GM23338 (cell line): ENCODE data around the gene TASOR2. TPM values are rescaled to one million over a fixed set of nuclear protein-coding genes. Genes with fewer than 3 reads are reported as not detected.

ENCODE experiments used
- ATAC-seq: fragments of 200-7000 bp; cut with Tn5 transposase; 3 replicates; pipeline ENCODE4 v1.9.1; 2020
- DNase-seq: peaks from one replicate; pipeline ENCODE4 v3.0.0-alpha.2; 2015; ENCODE audit warnings: low spot score
- H2AFZ ChIP-seq: fragments of 200-600 bp; sonication (generic); 2 replicates; pipeline ENCODE4 v1.8.0; 2016; ENCODE audit warnings: antibody characterized with exemption, mild to moderate bottlenecking, moderate library complexity
- H3F3A ChIP-seq: fragments of 200-600 bp; sonication (generic); replicated peaks from 2 replicates; pipeline ENCODE4 v1.8.0; 2017; ENCODE audit warnings: antibody characterized with exemption, mixed run types, low read depth
- H3K27ac ChIP-seq: fragments of 200-600 bp; sonication (generic); 2 replicates; pipeline ENCODE4 v1.6.1; 2016; ENCODE audit warnings: low read depth
- H3K27me3 ChIP-seq: fragments of 200-600 bp; sonication (generic); 2 replicates; pipeline ENCODE4 v1.8.0; 2016; ENCODE audit warnings: mild to moderate bottlenecking, mixed run types, moderate library complexity; ENCODE audit not compliant: insufficient read depth
- H3K36me3 ChIP-seq: fragments of 200-600 bp; sonication (generic); 2 replicates; pipeline ENCODE4 v1.8.0; 2016; ENCODE audit warnings: mild to moderate bottlenecking; ENCODE audit not compliant: insufficient read depth
- H3K4me1 ChIP-seq: fragments of 200-600 bp; sonication (generic); 2 replicates; pipeline ENCODE4 v1.8.0; 2016; ENCODE audit warnings: mild to moderate bottlenecking, moderate library complexity; ENCODE audit not compliant: insufficient read depth
- H3K4me2 ChIP-seq: fragments of 200-600 bp; sonication (generic); 2 replicates; pipeline ENCODE4 v1.7.1; 2017; ENCODE audit warnings: mixed run types
- H3K4me3 ChIP-seq: fragments of 200-600 bp; sonication (generic); 2 replicates; pipeline ENCODE4 v1.6.1; 2016; ENCODE audit warnings: mixed run types
- H3K79me2 ChIP-seq: fragments of 200-600 bp; sonication (generic); replicated peaks from 2 replicates; pipeline ENCODE4 v1.8.0; 2017; ENCODE audit warnings: mild to moderate bottlenecking; ENCODE audit not compliant: insufficient read depth
- H3K9me2 ChIP-seq: fragments of 200-600 bp; sonication (generic); 2 replicates; pipeline ENCODE4 v1.8.0; 2017; ENCODE audit not compliant: insufficient read depth
- H4K20me1 ChIP-seq: fragments of 200-600 bp; sonication (generic); replicated peaks from 2 replicates; pipeline ENCODE4 v1.8.0; 2017; ENCODE audit warnings: mild to moderate bottlenecking; ENCODE audit not compliant: insufficient read depth
- H3K27ac Mint-ChIP-seq: 2 replicates; pipeline ENCODE4 v1.8.0; 2020; ENCODE audit warnings: inconsistent platforms, mild to moderate bottlenecking, moderate library complexity, mixed read lengths
- H3K27me3 Mint-ChIP-seq: 3 replicates; pipeline ENCODE4 v1.8.0; 2022; ENCODE audit warnings: low read depth, mild to moderate bottlenecking, moderate library complexity, mixed read lengths, inconsistent platforms; ENCODE audit not compliant: insufficient read depth, poor library complexity
- H3K36me3 Mint-ChIP-seq: 3 replicates; pipeline ENCODE4 v1.8.0; 2021; ENCODE audit warnings: low read depth, mild to moderate bottlenecking, inconsistent platforms, moderate library complexity, mixed read lengths
- H3K4me1 Mint-ChIP-seq: 3 replicates; pipeline ENCODE4 v1.8.0; 2020; ENCODE audit warnings: mild to moderate bottlenecking, inconsistent platforms, mixed read lengths
- H3K4me3 Mint-ChIP-seq: 3 replicates; pipeline ENCODE4 v1.8.0; 2021; ENCODE audit warnings: moderate library complexity, mild to moderate bottlenecking, inconsistent platforms, mixed read lengths
- H3K9me3 Mint-ChIP-seq: 3 replicates; pipeline ENCODE4 v1.8.0; 2020; ENCODE audit warnings: moderate library complexity, mild to moderate bottlenecking, inconsistent platforms, mixed read lengths
- CREB1 ChIP-seq: fragments of 250-450 bp; sonication (Bioruptor Pico); IDR thresholded peaks from 2 replicates; pipeline ENCODE4 v1.5.0; 2020; ENCODE audit warnings: low read depth, mild to moderate bottlenecking, moderate library complexity
- CTCF ChIP-seq, 2 experiments: fragments of 200-600 bp in 1 of 2; sonication (generic) in 1 of 2; conservative IDR thresholded peaks; 2 replicates each; pipeline versions ENCODE4 v1.5.1 to v1.6.1; 2016 to 2017; ENCODE audit warnings: antibody characterized with exemption in 2 of 2, low read depth in 2 of 2, mild to moderate bottlenecking in 2 of 2, moderate library complexity in 1 of 2
- ETS1 ChIP-seq: IDR thresholded peaks from 2 replicates; pipeline ENCODE4 v1.6.1; 2016; ENCODE audit warnings: antibody characterized with exemption
- EZH2 ChIP-seq: fragments of 200-600 bp; sonication (generic); IDR thresholded peaks from one replicate; pipeline ENCODE4 v1.8.0; 2017; ENCODE audit warnings: antibody characterized with exemption, mild to moderate bottlenecking, low read depth; ENCODE audit not compliant: unreplicated experiment
- JUNB ChIP-seq: IDR thresholded peaks from one replicate; pipeline ENCODE4 v1.6.1; 2016; ENCODE audit warnings: antibody characterized with exemption; ENCODE audit not compliant: unreplicated experiment
- NANOG ChIP-seq: IDR thresholded peaks from 2 replicates; pipeline ENCODE4 v1.6.1; 2016; ENCODE audit warnings: antibody characterized with exemption, borderline replicate concordance
- POLR2AphosphoS5 ChIP-seq: IDR thresholded peaks from 2 replicates; pipeline ENCODE4 v1.6.1; 2016; ENCODE audit warnings: antibody characterized with exemption, low read depth
- ZNF331 ChIP-seq: fragments of 250-450 bp; sonication (Bioruptor Pico); IDR thresholded peaks from 2 replicates; pipeline ENCODE4 v1.5.0; 2020; ENCODE audit warnings: low read depth, mild to moderate bottlenecking, moderate library complexity
- ZNF462 ChIP-seq: fragments of 250-450 bp; sonication (Bioruptor Pico); IDR thresholded peaks from 2 replicates; pipeline ENCODE4 v1.5.0; 2020; ENCODE audit warnings: mild to moderate bottlenecking, moderate library complexity
- polyA plus RNA-seq: library from polyadenylated mRNA; unstranded; fragments of >200 nt; fragmentation: Nextera tagmentation; extraction: Ambion mirVana; gene quantifications from 2 replicates; pipeline ENCODE4 v1.2.1, GENCODE V29; 2016
- total RNA-seq: library from RNA; depleted of rRNA; stranded (reverse); fragments of >200 nt; shearing (Covaris generic); gene quantifications from 2 replicates; pipeline ENCODE4 v1.2.3, GENCODE V29; 2014

Gene TASOR2
- total and polyA plus RNA-seq, 2 experiments from 2014 or later: 45.2 to 110 TPM

- H3K4me2 ChIP-seq: no peak overlapping the region
- no peaks in the 10 kb centered on the region for H3K9me3 Mint-ChIP-seq
- peak overlapping the region; percentile 38; the same call in 1 of the 2 replicates for H3K27ac Mint-ChIP-seq
- H3K4me3 Mint-ChIP-seq: no peak overlapping the region
- H2AFZ ChIP-seq: no peak overlapping the region
- no peaks in the 10 kb centered on the region for H3F3A ChIP-seq
- ATAC-seq (no peak), DNase-seq (no peak)
- H3K4me1 ChIP-seq: peaks cover 2% of the 10 kb centered on the region
- no peak for TF ChIP-seq ETS1
- H3K27me3 ChIP-seq: no peaks in the 10 kb centered on the region
- H3K9me2 ChIP-seq: no peaks in the 10 kb centered on the region
- peaks cover 26% of the 10 kb centered on the region for H3K79me2 ChIP-seq
- H3K4me1 Mint-ChIP-seq: peaks cover 36% of the 10 kb centered on the region
- H3K4me3 ChIP-seq: no peak overlapping the region
- H3K27me3 Mint-ChIP-seq: peaks cover 24% of the 10 kb centered on the region
- H3K36me3 ChIP-seq: no peaks in the 10 kb centered on the region
- peaks cover 8% of the 10 kb centered on the region for H4K20me1 ChIP-seq
- no peaks in the 10 kb centered on the region; the same call in 2 of the 3 replicates for H3K36me3 Mint-ChIP-seq
- no peak overlapping the region for H3K27ac ChIP-seq
These were observed 29.5 kb upstream of the TASOR2 start for GRCh38 chr10:5655121-5655520.

GRCh38 chr10:5656737-5657579 is 27.7 kb upstream of the TASOR2 start:
- DNase-seq (no peak), ATAC-seq (no peak)
- no peak overlapping the region for H2AFZ ChIP-seq
- Mint-ChIP-seq H3K4me1 (peaks cover 46% of the 10 kb centered on the region), H3K4me3 (no peak overlapping the region), H3K27me3 (peaks cover 28% of the 10 kb centered on the region), H3K36me3 (no peaks in the 10 kb centered on the region; the same call in 2 of the 3 replicates), H3K9me3 (no peaks in the 10 kb centered on the region), H3K27ac (peak overlapping the region; percentile 14; the same call in 1 of the 2 replicates)
- no peak overlapping the region for H3K4me3 ChIP-seq
- H3K79me2 ChIP-seq: peaks cover 34% of the 10 kb centered on the region
- H3K4me2 ChIP-seq: no peak overlapping the region
- no peaks in the 10 kb centered on the region for H3K36me3 ChIP-seq
- peaks cover 8% of the 10 kb centered on the region for H4K20me1 ChIP-seq
- H3K27me3 ChIP-seq: no peaks in the 10 kb centered on the region
- no peaks in the 10 kb centered on the region for H3F3A ChIP-seq
- H3K9me2 ChIP-seq: no peaks in the 10 kb centered on the region
- no peak overlapping the region for H3K27ac ChIP-seq
- peaks cover 2% of the 10 kb centered on the region for H3K4me1 ChIP-seq
- TF ChIP-seq JUNB (no peak), NANOG (no peak), ZNF462 (CRISPR knock-in tag) (no peak), ZNF331 (CRISPR knock-in tag) (no peak), CREB1 (CRISPR knock-in tag) (no peak), CTCF (conservative IDR thresholded peaks at IDR 0.05; ENCODE audit: low read depth in 2 of 2) (no peak), EZH2 (no peak), POLR2AphosphoS5 (no peak)
